Measurements from ENCODE around the gene RAB1B. TPM values are rescaled to one million over a fixed set of nuclear protein-coding genes. Genes with fewer than 3 reads are reported as not detected.

Gene RAB1B
- total and polyA plus RNA-seq, 12 donors: 117 to 153 (median 132) TPM

GRCh38 chr11:66315921-66316811 lies 47.7 kb downstream of the RAB1B start:
- H3K4me3 ChIP-seq: peak overlapping the region; percentile 25 to 76 (median 60)
- H3K4me1 ChIP-seq: peaks cover 15 to 58% (median 41%) of the 10 kb centered on the region in 9 donors
- WGBS, 2 donors: 59 to 73% methylated on average over 52 of the region's 52 CpGs
- H3K9me3 ChIP-seq: no peaks in the 10 kb centered on the region
- peaks cover 0 to 6% (median 0%) of the 10 kb centered on the region in 7 donors for H3K27me3 ChIP-seq
- H3K36me3 ChIP-seq: no peaks in the 10 kb centered on the region
- ATAC-seq (no peak), DNase-seq (no peak)
- TF ChIP-seq CTCF (IDR thresholded peaks at IDR 0.05): no peak
- peak overlapping the region; percentile 77 to 92 (median 86) for H3K27ac ChIP-seq
- intact Hi-C loops (cut with DNase I): loop anchor here in 1 of 10 donors (10.0 kb wide), 1 partner anchor 69 kb away; no protein-coding TSS in a partner anchor

- no peak for TF ChIP-seq CTCF (IDR thresholded peaks at IDR 0.05)
- peak within 1 kb of the TSS; percentile 25 to 76 (median 60) for H3K4me3 ChIP-seq
- 1 to 6% methylated on average over 27 to 29 of the region's 29 CpGs for whole genome bisulfite sequencing, 2 donors
- intact Hi-C loops (cut with DNase I): loop anchor here in 1 of 10 donors (10.0 kb wide), 1 partner anchor 68 kb away; no protein-coding TSS in a partner anchor
- ATAC-seq (peak; percentile 26 to 66 (median 54)), DNase-seq (peak; percentile 85 to 89)
- H3K36me3 ChIP-seq: no peaks in the 10 kb centered on the region
- peak within 1 kb of the TSS; percentile 77 to 92 (median 86) for H3K27ac ChIP-seq
- H3K4me1 ChIP-seq: peaks cover 15 to 56% (median 41%) of the 10 kb centered on the region in 9 donors
- no peaks in the 10 kb centered on the region for H3K9me3 ChIP-seq
- peaks cover 0 to 6% (median 0%) of the 10 kb centered on the region in 7 donors for H3K27me3 ChIP-seq
Measured at GRCh38 chr11:66316849-66317251, 48.4 kb downstream of the RAB1B start, which contains the start of gene CD248. CD248 (minus strand) TSS chr11:66317044; CDS start chr11:66317027, 17 bp downstream.

- Histone ChIP-seq H3K36me3 (no peaks in the 10 kb centered on the region), H3K27ac (peak overlapping the region; percentile 77 to 92 (median 86)), H3K4me1 (peaks cover 15 to 61% (median 36%) of the 10 kb centered on the region in 9 donors), H3K27me3 (peaks cover 0 to 6% (median 0%) of the 10 kb centered on the region in 7 donors), H3K4me3 (peak overlapping the region in 9 of 10 donors; percentile 46 to 76 (median 60)), H3K9me3 (no peaks in the 10 kb centered on the region)
- DNase-seq (peak; percentile 62 to 73), ATAC-seq (peak; percentile 6 to 36 (median 24))
- WGBS, 2 donors: 1 to 6% methylated on average over 14 of the region's 14 CpGs
- intact Hi-C loops (cut with DNase I): loop anchor here in 1 of 10 donors (10.0 kb wide), 1 partner anchor 67 kb away; no protein-coding TSS in a partner anchor
- TF ChIP-seq CTCF (IDR thresholded peaks at IDR 0.05): no peak
Measured at GRCh38 chr11:66317322-66317722, 48.9 kb downstream of the RAB1B start.

All from heart right ventricle (tissue), 16 donors.